NCI-H345 treated with DMSO at 0.1 percent for 48 hours (cell line): ENCODE results near the gene OPRD1.
"Not testable (repeated sequence)": the region's sequence is repeated elsewhere in the genome, so short reads cannot be mapped to it uniquely, and the experiment has no call there.

Source experiments
- DNase-seq: peaks from one replicate; lab custom pipeline; 2025; ENCODE audit not compliant: unreplicated experiment; lab: John Stamatoyannopoulos, UW

OPRD1 gene

GRCh38 chr1:28840928-28841544 is 29.1 kb downstream of the OPRD1 start:
- no peak for DNase-seq

DNA sequence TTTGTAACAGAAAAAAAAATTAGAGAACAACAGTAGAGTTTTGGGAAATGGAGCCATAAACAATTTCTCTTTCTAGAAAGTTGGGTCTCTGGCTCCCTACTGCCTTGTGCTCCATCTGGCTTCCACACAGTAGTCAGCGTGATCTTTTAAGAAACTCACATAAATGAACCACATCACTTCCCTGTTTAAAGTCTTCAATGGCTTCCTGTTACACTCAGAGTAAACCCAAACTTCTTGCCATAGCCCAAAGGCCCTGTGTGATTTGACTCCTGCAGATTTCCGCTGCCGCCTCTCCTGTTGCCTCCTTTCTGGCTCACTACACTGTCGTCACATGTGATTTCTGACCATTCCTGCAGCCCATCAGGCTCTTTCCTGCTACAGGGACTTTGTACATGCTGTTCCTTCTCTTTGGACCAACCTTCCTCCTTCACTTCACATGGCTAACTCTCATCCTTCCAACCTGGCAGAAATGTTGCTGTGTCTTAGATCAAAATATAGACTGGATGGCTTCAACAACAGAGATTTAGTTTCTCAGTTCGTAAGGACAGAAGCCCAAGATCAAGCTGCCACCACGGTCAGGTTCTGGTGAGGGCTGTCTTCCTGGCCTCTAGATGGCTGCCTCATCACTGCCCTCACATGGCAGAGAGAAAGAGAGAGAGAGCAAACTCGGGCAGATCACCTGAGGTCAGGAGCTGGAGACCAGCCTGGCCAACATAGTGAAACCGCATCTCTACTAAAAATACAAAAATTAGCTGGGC is 34.0 kb downstream of the OPRD1 start:
- DNase-seq = no peak

GRCh38 chr1:28847207-28847606 is 35.2 kb downstream of the OPRD1 start:
- DNase-seq = not testable (repeated sequence)

DNA sequence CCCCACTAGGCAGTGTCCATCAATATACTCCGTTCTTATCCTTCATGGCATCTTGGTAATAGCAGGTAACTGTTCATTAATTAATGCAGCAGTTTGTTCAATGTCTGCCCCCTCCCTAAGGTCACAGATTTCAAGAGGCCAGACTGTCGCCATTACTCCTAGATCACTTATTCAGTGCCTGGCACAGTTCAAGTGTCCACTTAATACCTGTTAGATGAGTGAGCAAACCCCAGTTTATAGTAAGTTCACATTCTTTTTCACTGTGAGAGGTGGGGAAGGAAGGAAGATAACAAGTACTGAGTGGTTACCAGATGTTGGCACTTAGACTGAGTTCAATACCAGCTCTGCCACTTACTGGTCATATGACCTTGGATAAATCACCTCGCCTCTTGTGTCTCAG is 36.4 kb downstream of the OPRD1 start:
- no peak for DNase-seq

DNA sequence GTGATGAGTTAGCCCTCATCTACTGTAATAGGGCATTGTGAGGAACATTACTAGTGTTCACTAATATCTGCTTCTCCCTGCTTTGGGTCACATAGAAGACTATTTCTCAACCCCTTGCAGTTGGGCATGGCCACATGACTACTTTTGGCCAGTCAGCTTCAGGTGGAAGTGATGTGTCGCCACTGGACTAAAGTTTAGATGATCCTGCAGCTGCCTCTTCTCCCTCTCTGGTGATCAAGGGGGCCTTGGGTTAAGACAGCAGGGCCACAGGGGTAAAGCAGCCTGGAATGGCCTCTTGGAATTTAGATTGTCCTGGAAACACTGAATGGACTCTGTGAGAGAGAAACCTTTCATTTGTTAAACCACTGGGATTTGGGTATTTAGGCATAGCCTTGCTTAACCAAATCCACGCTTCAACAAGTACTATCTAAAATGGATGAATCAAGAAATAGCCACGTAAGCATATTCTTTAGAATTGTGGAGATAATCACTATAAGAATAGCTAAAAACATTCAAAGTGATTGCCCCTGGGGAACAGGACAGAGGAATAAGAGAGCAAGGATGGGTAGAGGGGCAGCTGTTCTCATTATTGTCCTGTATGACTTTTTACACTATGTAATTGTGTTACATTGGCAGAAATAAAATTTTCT is 41.2 kb downstream of the OPRD1 start:
- no peak for DNase-seq

GRCh38 chr1:28854406-28854805 is 42.4 kb downstream of the OPRD1 start:
- not testable (repeated sequence) for DNase-seq

DNA sequence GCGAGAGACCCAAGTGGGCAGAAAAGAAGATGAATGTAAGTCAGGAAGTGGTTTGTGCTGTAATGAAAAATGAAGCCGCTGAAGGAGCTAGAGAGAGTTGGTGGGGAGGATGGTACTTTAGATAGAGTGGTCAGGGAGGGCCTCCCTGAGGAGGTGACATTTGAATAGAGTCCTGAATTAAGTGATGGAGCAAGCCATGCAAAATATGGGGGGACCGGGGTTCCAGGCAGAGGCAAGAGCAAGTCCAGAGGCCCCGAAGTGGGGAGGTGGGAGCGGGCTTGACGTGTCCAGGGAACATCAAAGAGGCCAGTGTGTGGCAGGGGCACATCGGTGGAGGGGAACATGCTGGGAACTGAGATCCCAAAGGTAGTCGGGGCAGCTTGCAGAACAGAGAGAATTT is 43.1 kb downstream of the OPRD1 start:
- DNase-seq = no peak

DNA sequence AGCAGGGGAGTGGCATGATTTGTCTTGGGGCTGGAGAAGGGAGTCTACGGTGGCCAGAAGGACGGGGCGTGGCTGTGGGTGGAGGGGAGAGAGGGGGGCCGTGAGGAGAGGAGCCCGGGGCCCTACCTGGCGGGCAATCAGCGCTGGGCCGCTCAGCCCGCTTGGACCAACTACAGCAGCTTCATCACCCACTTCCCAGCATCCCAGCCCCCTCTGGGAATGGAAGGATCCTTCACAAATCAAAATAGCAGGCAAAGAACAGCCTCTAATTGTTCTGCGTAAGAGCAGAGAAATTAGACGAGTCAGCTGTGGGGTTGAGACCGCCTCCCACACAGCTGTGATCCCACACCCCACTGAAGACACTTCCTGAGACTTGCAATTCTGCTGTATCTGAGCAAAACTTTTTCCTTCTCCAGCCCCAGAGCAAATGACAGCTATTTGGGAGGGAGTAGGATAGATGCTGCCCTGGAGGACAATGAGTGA is 43.5 kb downstream of the OPRD1 start:
- no peak for DNase-seq

DNA sequence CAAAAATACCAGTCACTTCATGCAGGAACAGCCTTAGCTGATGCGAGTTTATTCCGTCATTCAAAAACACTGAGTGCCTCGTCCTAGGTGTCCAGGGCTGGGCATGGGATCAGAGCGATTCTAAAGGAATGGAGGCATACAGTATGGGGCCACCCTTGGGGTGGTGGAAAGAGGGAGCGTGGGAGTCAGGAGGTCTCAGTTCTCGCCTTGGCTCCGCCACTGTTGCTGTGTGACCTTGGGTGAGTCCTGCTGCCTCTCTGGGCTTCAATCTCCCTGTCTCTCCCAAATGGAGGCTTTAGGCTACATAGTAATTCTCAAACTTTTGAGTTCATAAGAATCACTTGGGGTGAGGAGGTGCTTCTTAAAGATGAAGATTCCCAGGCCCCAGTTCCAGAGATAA is 44.0 kb downstream of the OPRD1 start:
- DNase-seq = no peak

DNA sequence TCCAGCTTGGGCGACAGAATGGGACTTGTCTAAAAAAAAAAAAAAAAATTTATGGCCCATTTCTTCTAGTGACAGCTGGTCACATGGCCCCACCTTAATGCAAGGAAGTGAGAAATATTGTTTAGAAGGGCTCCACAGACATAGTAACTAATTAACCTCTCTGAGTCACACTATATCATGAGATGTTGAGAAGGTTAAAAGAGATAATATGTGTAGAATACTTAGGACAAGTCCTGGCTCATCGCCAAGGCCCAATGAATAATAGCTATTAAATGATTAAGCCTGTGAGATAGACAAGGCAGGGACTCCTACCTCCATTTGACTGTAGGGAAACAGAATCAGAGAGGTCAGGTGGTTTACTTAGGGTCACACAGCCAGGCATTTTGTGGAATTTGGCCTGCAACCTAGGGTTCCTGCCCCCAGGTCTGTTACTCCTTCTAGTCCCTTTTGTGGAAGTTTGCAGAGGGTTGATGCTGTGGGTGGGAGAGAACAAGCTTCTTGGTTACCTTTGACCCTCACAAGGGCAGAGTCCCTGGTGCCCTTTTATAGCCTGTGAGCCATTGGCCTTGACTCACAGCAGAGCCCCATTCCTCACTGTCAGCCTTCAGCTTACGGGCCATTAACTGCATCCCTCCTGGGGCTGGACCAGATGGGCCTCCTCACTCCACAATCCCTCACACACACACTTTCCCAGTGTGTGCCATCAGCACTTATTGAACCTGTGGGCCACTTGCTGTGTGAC is 48.5 kb downstream of the OPRD1 start:
- DNase-seq = no peak

DNA sequence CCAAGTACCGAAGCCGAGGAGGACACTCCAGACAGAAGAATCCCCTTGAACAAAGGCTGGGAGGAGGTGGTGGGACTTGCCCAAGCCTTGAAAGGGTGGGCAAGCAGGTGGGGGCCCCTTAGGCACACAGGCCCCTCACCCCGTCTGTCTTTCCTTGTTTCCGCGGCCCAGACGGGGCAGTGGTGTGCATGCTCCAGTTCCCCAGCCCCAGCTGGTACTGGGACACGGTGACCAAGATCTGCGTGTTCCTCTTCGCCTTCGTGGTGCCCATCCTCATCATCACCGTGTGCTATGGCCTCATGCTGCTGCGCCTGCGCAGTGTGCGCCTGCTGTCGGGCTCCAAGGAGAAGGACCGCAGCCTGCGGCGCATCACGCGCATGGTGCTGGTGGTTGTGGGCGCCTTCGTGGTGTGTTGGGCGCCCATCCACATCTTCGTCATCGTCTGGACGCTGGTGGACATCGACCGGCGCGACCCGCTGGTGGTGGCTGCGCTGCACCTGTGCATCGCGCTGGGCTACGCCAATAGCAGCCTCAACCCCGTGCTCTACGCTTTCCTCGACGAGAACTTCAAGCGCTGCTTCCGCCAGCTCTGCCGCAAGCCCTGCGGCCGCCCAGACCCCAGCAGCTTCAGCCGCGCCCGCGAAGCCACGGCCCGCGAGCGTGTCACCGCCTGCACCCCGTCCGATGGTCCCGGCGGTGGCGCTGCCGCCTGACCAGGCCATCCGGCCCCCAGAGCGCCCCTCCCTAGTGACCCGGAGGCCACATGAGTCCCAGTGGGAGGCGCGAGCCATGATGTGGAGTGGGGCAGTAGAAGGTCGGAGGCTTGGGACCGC is 50.8 kb downstream of the OPRD1 start:
- DNase-seq = no peak

DNA sequence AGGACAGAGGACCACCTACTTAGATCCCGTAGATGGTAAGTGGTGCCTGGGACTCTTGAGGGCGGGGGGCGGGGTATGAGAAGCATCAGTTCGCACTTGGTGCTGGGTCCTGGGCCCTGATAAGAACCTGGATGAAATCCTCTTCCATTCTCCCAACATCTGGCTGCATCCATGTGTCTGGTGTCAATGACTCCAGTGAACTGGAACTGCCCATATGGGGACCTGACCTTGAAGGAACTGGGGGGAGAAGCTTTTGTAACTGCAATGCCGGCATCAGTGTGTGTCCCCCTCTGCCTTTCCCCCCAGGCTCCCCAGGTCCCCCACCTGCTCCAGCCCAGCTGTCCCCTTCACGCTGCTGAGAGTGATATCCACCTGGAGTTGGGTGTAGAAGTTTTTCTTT is 52.7 kb downstream of the OPRD1 start:
- DNase-seq = no peak

DNA sequence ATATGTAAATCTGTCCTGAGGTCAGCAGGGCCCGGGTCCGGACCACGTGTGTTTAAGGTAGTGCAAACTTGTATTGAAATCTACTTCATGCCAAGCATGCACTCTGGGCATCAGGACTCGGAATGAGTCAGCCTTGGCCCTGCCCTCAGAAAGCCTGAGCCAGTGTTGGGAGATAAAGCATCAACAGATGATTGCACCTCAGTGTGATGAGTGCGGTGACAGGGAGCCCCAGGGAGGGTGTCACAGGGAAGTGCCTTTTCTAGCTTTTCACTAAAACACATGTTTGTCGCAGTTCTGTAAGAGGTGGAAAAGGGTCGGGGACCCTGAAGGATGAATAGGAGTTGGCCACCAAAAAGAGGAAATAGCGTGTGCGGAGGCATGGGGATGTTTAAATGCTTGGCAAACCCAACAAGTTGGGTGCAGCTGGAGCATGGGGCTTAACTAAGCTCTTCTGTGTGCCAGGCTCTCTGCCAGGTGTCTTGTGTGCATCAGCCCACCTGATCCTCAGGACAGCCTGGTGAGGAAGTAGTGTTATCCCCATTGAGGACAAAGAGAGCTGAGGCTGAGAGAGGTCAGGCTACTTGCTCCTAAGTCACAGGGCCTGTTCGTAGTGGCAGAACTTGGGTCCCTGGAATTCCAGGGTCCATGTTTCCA is 54.2 kb downstream of the OPRD1 start:
- DNase-seq = no peak

- DNase-seq = no peak
Observed at GRCh38 chr1:28867850-28868249, 55.9 kb downstream of the OPRD1 start.

GRCh38 chr1:28869952-28870351 is 58.0 kb downstream of the OPRD1 start:
- DNase-seq = no peak

DNA sequence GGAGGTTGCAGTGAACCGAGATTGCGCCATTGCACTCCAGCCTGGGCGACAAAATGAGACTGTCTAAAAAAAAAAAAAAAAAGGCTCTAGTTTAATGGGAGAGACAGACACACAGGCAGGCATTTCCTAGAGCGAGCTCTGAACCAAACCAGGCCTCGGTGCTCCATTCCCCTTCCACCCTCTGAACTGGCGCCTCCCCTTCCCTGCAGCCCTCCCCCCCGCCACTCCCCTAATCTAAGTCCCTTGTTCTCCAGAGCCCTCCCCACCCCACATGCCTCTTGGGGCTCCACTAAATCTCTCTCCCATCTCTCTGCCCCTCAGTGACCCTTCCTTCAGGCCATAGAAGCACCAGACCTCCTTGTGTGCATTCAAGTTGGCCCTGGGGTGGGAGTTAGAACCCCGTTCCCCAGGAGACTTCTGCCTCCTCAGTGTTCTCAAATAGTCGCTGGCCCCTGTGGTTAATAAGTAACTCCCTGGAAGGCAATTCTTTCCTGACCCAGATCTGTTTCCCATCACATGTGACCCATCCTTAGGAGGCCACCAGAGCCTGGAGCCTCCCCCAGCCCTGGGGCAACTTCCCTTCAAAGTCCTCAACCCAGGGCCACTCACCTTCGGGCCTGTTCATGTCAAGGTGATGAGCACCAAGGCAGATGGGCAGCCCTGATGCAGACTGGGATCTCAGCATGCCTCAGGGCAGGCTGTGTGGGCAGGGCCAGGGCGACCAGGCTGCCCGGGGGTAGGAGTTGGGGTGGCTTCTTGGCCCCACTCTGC is 59.8 kb downstream of the OPRD1 start:
- no peak for DNase-seq

DNA sequence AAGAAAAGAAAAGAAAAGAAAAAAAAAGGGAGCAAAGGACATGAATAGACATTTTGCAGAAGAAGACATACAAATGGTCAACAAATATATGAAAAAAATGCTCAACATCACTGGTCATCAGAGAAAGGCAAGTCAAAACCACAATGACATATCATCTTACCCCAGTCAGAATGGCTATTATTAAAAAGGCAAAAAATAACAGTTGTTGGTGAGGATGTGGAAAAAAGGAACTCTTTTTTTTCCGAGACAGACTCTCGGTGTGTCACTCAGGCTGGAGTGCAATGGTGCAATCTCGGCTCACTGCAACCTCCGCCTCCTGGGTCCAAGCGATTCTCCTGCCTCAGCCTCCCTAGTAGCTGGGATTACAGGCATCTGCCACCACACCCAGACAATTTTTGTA is 63.2 kb downstream of the OPRD1 start:
- DNase-seq = not testable (repeated sequence)

DNA sequence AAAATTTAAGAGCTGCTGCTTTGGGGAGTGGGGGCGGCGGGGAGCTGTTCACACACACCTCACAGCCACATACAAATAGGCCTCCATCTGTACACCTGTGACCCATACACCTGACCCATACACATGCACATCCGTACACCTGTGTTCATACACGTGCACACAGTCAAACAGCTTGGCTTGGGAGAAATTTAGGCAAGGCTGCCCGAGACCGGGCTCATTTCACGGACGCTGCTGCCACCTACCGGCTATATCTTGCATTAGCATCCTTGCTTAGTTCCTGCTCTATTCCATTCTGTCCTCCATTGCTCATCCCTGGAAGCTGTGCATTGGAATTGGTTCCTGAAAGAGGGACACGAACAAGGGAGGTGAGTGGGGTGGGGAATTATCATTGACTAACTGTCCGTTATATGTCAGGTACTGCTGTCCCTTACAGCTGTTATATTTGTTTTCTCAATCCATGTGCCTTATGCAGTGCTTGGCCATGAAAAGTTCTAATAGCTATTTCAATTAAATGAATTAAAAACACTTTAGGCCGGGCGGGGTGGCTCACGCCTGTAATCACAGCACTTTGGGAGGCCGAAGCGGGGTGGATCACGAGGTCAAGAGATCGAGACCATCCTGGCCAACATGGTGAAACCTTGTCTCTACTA is 65.3 kb downstream of the OPRD1 start:
- peak; percentile 81 for DNase-seq

DNA sequence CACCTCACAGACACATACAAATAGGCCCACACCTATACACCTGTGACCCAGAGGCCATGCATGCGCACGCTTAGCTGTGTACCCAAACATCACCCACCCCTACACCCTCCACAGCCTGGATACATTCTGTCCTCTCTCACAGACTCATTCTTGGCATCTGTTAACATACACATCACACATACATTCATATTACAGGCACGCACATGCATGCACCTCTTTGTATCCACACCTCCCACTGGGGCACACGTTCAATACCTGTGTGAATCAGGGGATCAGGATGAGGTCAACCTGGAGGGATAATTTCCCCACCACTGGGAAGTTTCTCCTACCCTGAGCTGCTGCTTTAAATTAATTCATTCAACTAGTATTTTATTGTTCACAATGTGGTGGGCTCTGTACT is 66.8 kb downstream of the OPRD1 start:
- DNase-seq = no peak
